ENCODE data around the gene PBX1.

The PBX1 gene

GRCh38 chr1:164772635-164773034 lies 213.7 kb downstream of the PBX1 start:
- Histone ChIP-seq H3K27me3 (ENCODE audit: control insufficient read depth, insufficient read depth, low read length) (no peaks in the 10 kb centered on the region), H3K4me3 (ENCODE audit: low read length) (no peak overlapping the region), H3K36me3 (ENCODE audit: control insufficient read depth, low read depth, low read length) (no peaks in the 10 kb centered on the region), H3K27ac (ENCODE audit: low read length) (no peak overlapping the region), H3K4me1 (ENCODE audit: control insufficient read depth, low read depth, low read length) (peaks cover 26% of the 10 kb centered on the region), H3K9ac (ENCODE audit: low read length) (no peak overlapping the region), H3K9me3 (ENCODE audit: control insufficient read depth, low read depth, low read length) (no peaks in the 10 kb centered on the region)

- Histone ChIP-seq H3K4me1 (ENCODE audit: control insufficient read depth, low read depth, low read length) (peaks cover 26% of the 10 kb centered on the region), H3K27ac (ENCODE audit: low read length) (no peak overlapping the region), H3K36me3 (ENCODE audit: control insufficient read depth, low read depth, low read length) (no peaks in the 10 kb centered on the region), H3K4me3 (ENCODE audit: low read length) (no peak overlapping the region), H3K27me3 (ENCODE audit: control insufficient read depth, insufficient read depth, low read length) (no peaks in the 10 kb centered on the region), H3K9me3 (ENCODE audit: control insufficient read depth, low read depth, low read length) (no peaks in the 10 kb centered on the region), H3K9ac (ENCODE audit: low read length) (no peak overlapping the region)
These were observed 214.1 kb downstream of the PBX1 start for GRCh38 chr1:164773102-164773501.

GRCh38 chr1:164774413-164774812 lies 215.4 kb downstream of the PBX1 start:
- Histone ChIP-seq H3K4me3 (ENCODE audit: low read length) (no peak overlapping the region), H3K27me3 (ENCODE audit: control insufficient read depth, insufficient read depth, low read length) (no peaks in the 10 kb centered on the region), H3K9me3 (ENCODE audit: control insufficient read depth, low read depth, low read length) (no peaks in the 10 kb centered on the region), H3K27ac (ENCODE audit: low read length) (no peak overlapping the region), H3K9ac (ENCODE audit: low read length) (no peak overlapping the region), H3K4me1 (ENCODE audit: control insufficient read depth, low read depth, low read length) (peaks cover 26% of the 10 kb centered on the region), H3K36me3 (ENCODE audit: control insufficient read depth, low read depth, low read length) (no peaks in the 10 kb centered on the region)

GRCh38 chr1:164774819-164775654 lies 216.1 kb downstream of the PBX1 start:
- Histone ChIP-seq H3K9ac (ENCODE audit: low read length) (no peak overlapping the region), H3K9me3 (ENCODE audit: control insufficient read depth, low read depth, low read length) (no peaks in the 10 kb centered on the region), H3K27me3 (ENCODE audit: control insufficient read depth, insufficient read depth, low read length) (no peaks in the 10 kb centered on the region), H3K27ac (ENCODE audit: low read length) (no peak overlapping the region), H3K4me3 (ENCODE audit: low read length) (no peak overlapping the region), H3K36me3 (ENCODE audit: control insufficient read depth, low read depth, low read length) (no peaks in the 10 kb centered on the region), H3K4me1 (ENCODE audit: control insufficient read depth, low read depth, low read length) (peaks cover 30% of the 10 kb centered on the region)

GRCh38 chr1:164777518-164777917 lies 218.5 kb downstream of the PBX1 start:
- H3K9me3 ChIP-seq (ENCODE audit: control insufficient read depth, low read depth, low read length), result no peaks in the 10 kb centered on the region
- peaks cover 13% of the 10 kb centered on the region for H3K4me1 ChIP-seq (ENCODE audit: control insufficient read depth, low read depth, low read length)
- no peaks in the 10 kb centered on the region for H3K27me3 ChIP-seq (ENCODE audit: control insufficient read depth, insufficient read depth, low read length)
- no peak overlapping the region for H3K27ac ChIP-seq (ENCODE audit: low read length)
- H3K4me3 ChIP-seq (ENCODE audit: low read length), result no peak overlapping the region
- no peak overlapping the region for H3K9ac ChIP-seq (ENCODE audit: low read length)
- no peaks in the 10 kb centered on the region for H3K36me3 ChIP-seq (ENCODE audit: control insufficient read depth, low read depth, low read length)

- Histone ChIP-seq H3K36me3 (ENCODE audit: control insufficient read depth, low read depth, low read length) (no peaks in the 10 kb centered on the region), H3K4me1 (ENCODE audit: control insufficient read depth, low read depth, low read length) (peaks cover 11% of the 10 kb centered on the region), H3K4me3 (ENCODE audit: low read length) (no peak overlapping the region)
These were observed 220.4 kb downstream of the PBX1 start for GRCh38 chr1:164779376-164779775.

GRCh38 chr1:164780111-164780812 lies 221.3 kb downstream of the PBX1 start:
- H3K4me3 ChIP-seq (ENCODE audit: low read length), result no peak overlapping the region
- H3K27ac ChIP-seq (ENCODE audit: low read length), result no peak overlapping the region
- no peaks in the 10 kb centered on the region for H3K9me3 ChIP-seq (ENCODE audit: control insufficient read depth, low read depth, low read length)
- H3K36me3 ChIP-seq (ENCODE audit: control insufficient read depth, low read depth, low read length), result no peaks in the 10 kb centered on the region
- no peak overlapping the region for H3K9ac ChIP-seq (ENCODE audit: low read length)
- no peaks in the 10 kb centered on the region for H3K27me3 ChIP-seq (ENCODE audit: control insufficient read depth, insufficient read depth, low read length)
- peaks cover 7% of the 10 kb centered on the region for H3K4me1 ChIP-seq (ENCODE audit: control insufficient read depth, low read depth, low read length)

More at GRCh38 chr1:164779376-164779775, 220.4 kb downstream of the PBX1 start:
- Histone ChIP-seq H3K27ac (ENCODE audit: low read length) (no peak overlapping the region), H3K27me3 (ENCODE audit: control insufficient read depth, insufficient read depth, low read length) (no peaks in the 10 kb centered on the region), H3K9ac (ENCODE audit: low read length) (no peak overlapping the region), H3K9me3 (ENCODE audit: control insufficient read depth, low read depth, low read length) (no peaks in the 10 kb centered on the region)

GRCh38 chr1:164780863-164781262 lies 221.9 kb downstream of the PBX1 start:
- H3K4me1 ChIP-seq (ENCODE audit: control insufficient read depth, low read depth, low read length), result peaks cover 7% of the 10 kb centered on the region

GRCh38 chr1:164781972-164782371 lies 223.0 kb downstream of the PBX1 start:
- Histone ChIP-seq H3K4me1 (ENCODE audit: control insufficient read depth, low read depth, low read length) (peaks cover 17% of the 10 kb centered on the region), H3K27ac (ENCODE audit: low read length) (no peak overlapping the region), H3K9me3 (ENCODE audit: control insufficient read depth, low read depth, low read length) (no peaks in the 10 kb centered on the region), H3K36me3 (ENCODE audit: control insufficient read depth, low read depth, low read length) (no peaks in the 10 kb centered on the region), H3K9ac (ENCODE audit: low read length) (no peak overlapping the region), H3K4me3 (ENCODE audit: low read length) (no peak overlapping the region), H3K27me3 (ENCODE audit: control insufficient read depth, insufficient read depth, low read length) (no peaks in the 10 kb centered on the region)

More at GRCh38 chr1:164780863-164781262, 221.9 kb downstream of the PBX1 start:
- Histone ChIP-seq H3K4me3 (ENCODE audit: low read length) (no peak overlapping the region), H3K36me3 (ENCODE audit: control insufficient read depth, low read depth, low read length) (no peaks in the 10 kb centered on the region), H3K9me3 (ENCODE audit: control insufficient read depth, low read depth, low read length) (no peaks in the 10 kb centered on the region), H3K27ac (ENCODE audit: low read length) (no peak overlapping the region), H3K9ac (ENCODE audit: low read length) (no peak overlapping the region), H3K27me3 (ENCODE audit: control insufficient read depth, insufficient read depth, low read length) (no peaks in the 10 kb centered on the region)

- no peaks in the 10 kb centered on the region for H3K27me3 ChIP-seq (ENCODE audit: control insufficient read depth, insufficient read depth, low read length)
- H3K27ac ChIP-seq (ENCODE audit: low read length), result no peak overlapping the region
- peaks cover 32% of the 10 kb centered on the region for H3K4me1 ChIP-seq (ENCODE audit: control insufficient read depth, low read depth, low read length)
- H3K9ac ChIP-seq (ENCODE audit: low read length), result no peak overlapping the region
- no peaks in the 10 kb centered on the region for H3K36me3 ChIP-seq (ENCODE audit: control insufficient read depth, low read depth, low read length)
- H3K4me3 ChIP-seq (ENCODE audit: low read length), result no peak overlapping the region
- no peaks in the 10 kb centered on the region for H3K9me3 ChIP-seq (ENCODE audit: control insufficient read depth, low read depth, low read length)
These were observed 225.0 kb downstream of the PBX1 start for GRCh38 chr1:164783778-164784555.

- H3K36me3 ChIP-seq (ENCODE audit: control insufficient read depth, low read depth, low read length), result no peaks in the 10 kb centered on the region
- H3K9me3 ChIP-seq (ENCODE audit: control insufficient read depth, low read depth, low read length), result no peaks in the 10 kb centered on the region
- H3K4me1 ChIP-seq (ENCODE audit: control insufficient read depth, low read depth, low read length), result peaks cover 33% of the 10 kb centered on the region
- no peak overlapping the region for H3K27ac ChIP-seq (ENCODE audit: low read length)
- no peak overlapping the region for H3K4me3 ChIP-seq (ENCODE audit: low read length)
- no peaks in the 10 kb centered on the region for H3K27me3 ChIP-seq (ENCODE audit: control insufficient read depth, insufficient read depth, low read length)
- H3K9ac ChIP-seq (ENCODE audit: low read length), result no peak overlapping the region
These were observed 226.0 kb downstream of the PBX1 start for GRCh38 chr1:164784960-164785359.

Data from iPS-18a (cell line).